ENCODE measurements around the gene GUCY2C. TPM values are rescaled to one million over a fixed set of nuclear protein-coding genes. Genes with fewer than 3 reads are reported as not detected.
"Not testable (repeated sequence)": the region's sequence is repeated elsewhere in the genome, so short reads cannot be mapped to it uniquely, and the experiment has no call there.

Gene GUCY2C
- total RNA-seq, 1 donor from 2014 or later: 0.22 TPM

GRCh38 chr12:14689144-14689543, 7.3 kb downstream of the GUCY2C start:
- Mint-ChIP-seq H3K4me3 (no peak overlapping the region), H3K4me1 (no peaks in the 10 kb centered on the region), H3K27ac (no peak overlapping the region), H3K27me3 (peaks cover 5% of the 10 kb centered on the region), H3K9me3 (no peaks in the 10 kb centered on the region), H3K36me3 (ENCODE audit: low read depth) (no peaks in the 10 kb centered on the region)
- DNase-seq: no peak
- ChIA-PET POLR2A (no interaction called here), CTCF (no interaction called here)
- TF ChIP-seq CTCF (IDR thresholded peaks at IDR 0.05): no peak
- intact Hi-C loops (cut with micrococcal nuclease): no loop called here
- ATAC-seq (ENCODE audit: low read depth): no peak

GRCh38 chr12:14682231-14682630, 14.2 kb downstream of the GUCY2C start:
- H3K4me3 Mint-ChIP-seq; CTCF ChIA-PET; ATAC-seq (ENCODE audit: low read depth); intact Hi-C loops (cut with micrococcal nuclease); H3K27ac Mint-ChIP-seq; DNase-seq; POLR2A ChIA-PET; H3K4me1 Mint-ChIP-seq; H3K9me3 Mint-ChIP-seq; H3K36me3 Mint-ChIP-seq (ENCODE audit: low read depth); H3K27me3 Mint-ChIP-seq: not testable (repeated sequence)

- POLR2A ChIA-PET: no interaction called here
- CTCF ChIA-PET: no interaction called here
- Mint-ChIP-seq H3K4me1 (no peaks in the 10 kb centered on the region), H3K9me3 (no peaks in the 10 kb centered on the region), H3K36me3 (ENCODE audit: low read depth) (no peaks in the 10 kb centered on the region), H3K4me3 (no peak overlapping the region), H3K27ac (no peak overlapping the region), H3K27me3 (no peaks in the 10 kb centered on the region)
- intact Hi-C loops (cut with micrococcal nuclease): no loop called here
- ATAC-seq (ENCODE audit: low read depth) (no peak), DNase-seq (no peak)
- no peak for TF ChIP-seq CTCF (IDR thresholded peaks at IDR 0.05)
These were observed 14.8 kb downstream of the GUCY2C start for GRCh38 chr12:14681625-14682024.

- intact Hi-C loops (cut with micrococcal nuclease): no loop called here
- H3K4me3 Mint-ChIP-seq: no peak overlapping the region
- no peak for ATAC-seq (ENCODE audit: low read depth)
- H3K36me3 Mint-ChIP-seq (ENCODE audit: low read depth): no peaks in the 10 kb centered on the region
- H3K4me1 Mint-ChIP-seq: no peaks in the 10 kb centered on the region
- POLR2A ChIA-PET: no interaction called here
- CTCF ChIA-PET: no interaction called here
- TF ChIP-seq CTCF (IDR thresholded peaks at IDR 0.05): no peak
- no peak overlapping the region for H3K27ac Mint-ChIP-seq
- DNase-seq: no peak
- H3K9me3 Mint-ChIP-seq: no peaks in the 10 kb centered on the region
- H3K27me3 Mint-ChIP-seq: no peaks in the 10 kb centered on the region
These were observed 15.2 kb downstream of the GUCY2C start for GRCh38 chr12:14681190-14681589.

GRCh38 chr12:14678547-14679150, 17.8 kb downstream of the GUCY2C start:
- no peaks in the 10 kb centered on the region for H3K36me3 Mint-ChIP-seq (ENCODE audit: low read depth)
- no peak overlapping the region for H3K4me3 Mint-ChIP-seq
- peaks cover 8% of the 10 kb centered on the region for H3K27me3 Mint-ChIP-seq
- ChIA-PET CTCF (no interaction called here), POLR2A (no interaction called here)
- no peak for ATAC-seq (ENCODE audit: low read depth)
- H3K9me3 Mint-ChIP-seq: no peaks in the 10 kb centered on the region
- no peak overlapping the region for H3K27ac Mint-ChIP-seq
- no peaks in the 10 kb centered on the region for H3K4me1 Mint-ChIP-seq
- no peak for DNase-seq
- no peak for TF ChIP-seq CTCF (IDR thresholded peaks at IDR 0.05)
- intact Hi-C loops (cut with micrococcal nuclease): no loop called here

- H3K4me1 Mint-ChIP-seq: peaks cover 9% of the 10 kb centered on the region
- H3K27ac Mint-ChIP-seq: no peak overlapping the region
- no peaks in the 10 kb centered on the region for H3K9me3 Mint-ChIP-seq
- DNase-seq: no peak
- no peak for TF ChIP-seq CTCF (IDR thresholded peaks at IDR 0.05)
- ATAC-seq (ENCODE audit: low read depth): no peak
- intact Hi-C loops (cut with micrococcal nuclease): loop anchor here (10.0 kb wide), 1 partner anchor 54 kb away; no protein-coding TSS in a partner anchor
- peaks cover 5% of the 10 kb centered on the region for H3K27me3 Mint-ChIP-seq
- CTCF ChIA-PET: interaction anchor here (2.6 kb wide), 1 partner anchor 431 kb away, joined by 8 read pairs; no protein-coding TSS in a partner anchor
- POLR2A ChIA-PET: no interaction called here
- H3K36me3 Mint-ChIP-seq (ENCODE audit: low read depth): no peaks in the 10 kb centered on the region
- no peak overlapping the region for H3K4me3 Mint-ChIP-seq
These were observed 27.8 kb downstream of the GUCY2C start for GRCh38 chr12:14668591-14668990.
